Heart right ventricle (tissue), 16 donors: ENCODE measurements around the gene SRSF8. TPM values are rescaled to one million over a fixed set of nuclear protein-coding genes. Genes with fewer than 3 reads are reported as not detected.

ENCODE experiments used
- ATAC-seq, 8 donors: fragments of 200-7000 bp; cut with Tn5 transposase; one replicate each; pipeline ENCODE4 v1.9.1; 2020; ENCODE audit warnings: mild to moderate bottlenecking in 8 of 8, moderate library complexity in 8 of 8, moderate number of reproducible peaks in 1 of 8
- DNase-seq, 2 donors: peaks; one replicate each; pipeline ENCODE4 v3.0.0-alpha.2; 2020
- H3K27ac ChIP-seq, 10 donors: fragments of 200-600 bp; sonication (generic) in 2 of 10; one replicate each; pipeline versions ENCODE4 v1.5.0 to v1.8.0; 2020 to 2022; ENCODE audit warnings: mild to moderate bottlenecking in 3 of 10
- H3K27me3 ChIP-seq, 7 donors: fragments of 200-600 bp; one replicate each; pipeline ENCODE4 v1.8.0; 2021 to 2022; ENCODE audit warnings: mild to moderate bottlenecking in 2 of 7
- H3K36me3 ChIP-seq, 9 donors: fragments of 200-600 bp; sonication (generic) in 1 of 9; one replicate each; pipeline versions ENCODE4 v1.5.0 to v1.8.0; 2020 to 2022; ENCODE audit warnings: mild to moderate bottlenecking in 2 of 9
- H3K4me1 ChIP-seq, 9 donors: fragments of 200-600 bp; sonication (generic) in 1 of 9; one replicate each; pipeline versions ENCODE4 v1.5.0 to v1.8.0; 2020 to 2022; ENCODE audit warnings: mild to moderate bottlenecking in 4 of 9
- H3K4me3 ChIP-seq, 10 donors: fragments of 200-600 bp; sonication (generic) in 2 of 10; one replicate each; pipeline versions ENCODE4 v1.5.0 to v1.8.0; 2020 to 2022; ENCODE audit warnings: mild to moderate bottlenecking in 7 of 10, moderate library complexity in 2 of 10
- H3K9me3 ChIP-seq, 11 donors: fragments of 200-600 bp in 10 of 11; sonication (generic) in 2 of 11; one replicate each; pipeline versions ENCODE4 v1.5.0 to v1.8.0; 2013 to 2022; ENCODE audit warnings: mild to moderate bottlenecking in 2 of 11, control low read depth in 1 of 11, moderate library complexity in 1 of 11
- WGBS, 2 donors: extraction: QIAGEN DNeasy Blood & Tissue Kit; methylation state at CpG; one replicate each; pipeline ENCODE4 v1.1.7; 2013; ENCODE audit warnings: inconsistent platforms in 1 of 2; 5-methylcytosine and 5-hydroxymethylcytosine counted together
- intact Hi-C, 10 donors: fragments of 100-400 bp; cut with DNase I; formaldehyde crosslinking; loops; one replicate each; pipeline versions ENCODE4 v1.11.1 to v1.14.2; 2022
- polyA plus RNA-seq, 2 donors: library from polyadenylated mRNA; stranded (reverse); fragments of 200-250 nt; gene quantifications; one replicate each; pipeline ENCODE4 v1.2.3, GENCODE V29; 2013
- total RNA-seq, 10 donors: library from RNA; stranded (reverse); fragmentation: NEBNext Ultra II Directional in 3 of 10; extraction: Animal tissue kit (Norgen Biotek cat#: 25700) in 3 of 10; gene quantifications; one replicate each; pipeline versions ENCODE4 v1.2.1 to v1.2.4, GENCODE V29; 2021 to 2023
- TF ChIP-seq, protein P1 (sequence below), 9 donors: fragments of 200-600 bp; sonication (generic) in 2 of 9; IDR thresholded peaks; one replicate each; pipeline versions ENCODE4 v1.5.0 to v1.8.0; 2021 to 2022; ENCODE audit warnings: antibody characterized with exemption in 9 of 9, mild to moderate bottlenecking in 5 of 9, moderate library complexity in 1 of 9
- donor health status: Arrhythmogenic right ventricular cardiomyopathy.
- donor health status: ischemic (EF 13 %, LVEDD 7.1; RV severe dilation, severe dysfunction).
- donor health status: healthy with polysubstance abuse.
- donor health status: DM: no; HTN: yes; CAD: no.
- donor health status: DM: no; HTN: no; CAD: no.
- donor health status: ischemic (EF 25% LVEDD 6.9; RV normal size, moderate dysfunction).
- donor health status: ischemic (EF 25% LVEDD 5.7; RV mildly dilated, moderate dysfunction).
- donor health status: healthy.
- donor health status: DM: yes; HTN: yes; CAD: no.
- donor health status: Ischemic cardiomyopathy.
- donor health status: ischemic (EF 35%, LVEDD 5.7; RV mildly dilated, moderate dysfunction).
- donor health status: nonischemic (EF 11% LVEDD 7.7; RV severe dilation, severe dysfunction).
- donor health status: DM: yes; HTN: yes; CAD: no.
- donor health status: PGD.
- donor health status: ischemic (EF 29% LVEDD 5.4; RV normal size, mild dysfunction).
- donor health status: nonischemic (EF 23%, LVEDD 6.1; RV moderate dilation, normal function).

Gene SRSF8
- total and polyA plus RNA-seq, 12 donors, result 17.1 to 28.0 (median 20.8) TPM

DNA sequence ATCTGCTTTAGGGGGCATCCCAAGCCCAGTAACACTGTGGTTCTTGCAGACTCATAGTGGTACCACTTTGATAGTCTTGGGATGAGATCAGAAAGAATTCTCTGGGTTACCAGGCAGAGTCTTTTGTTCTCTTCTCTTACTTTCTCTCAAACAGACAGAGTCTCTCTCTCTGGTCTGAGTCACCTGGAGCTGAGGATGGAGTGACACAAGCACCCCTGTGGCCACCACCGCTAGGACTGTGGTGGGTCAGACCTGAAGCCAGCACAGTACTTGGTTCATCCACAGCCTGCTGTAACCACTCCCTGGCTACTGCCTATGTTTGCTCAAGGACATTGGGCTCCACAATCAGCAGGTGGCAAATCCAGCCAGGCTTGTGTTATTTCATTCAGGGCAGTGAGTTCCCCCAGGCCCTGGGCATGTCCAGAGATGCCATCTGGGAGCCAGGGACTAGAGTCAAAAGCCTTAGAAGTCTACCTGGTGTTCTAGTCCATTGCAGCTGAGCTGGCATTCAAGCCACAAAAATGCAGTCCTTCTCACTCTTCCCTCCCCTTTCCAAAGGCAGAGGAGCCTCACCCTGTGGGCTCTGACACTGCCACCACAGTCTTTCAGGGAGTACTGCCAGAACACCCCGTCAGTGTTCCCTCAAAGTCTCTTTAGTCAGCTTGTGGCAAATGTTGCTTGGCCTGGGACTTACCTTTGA is 52.8 kb downstream of the SRSF8 start:
- intact Hi-C loops, result no loop called here
- no peaks in the 10 kb centered on the region for H3K27me3 ChIP-seq
- DNase-seq (no peak), ATAC-seq (no peak)
- H3K9me3 ChIP-seq, result peaks cover 0 to 11% (median 0%) of the 10 kb centered on the region in 11 donors
- no peak overlapping the region for H3K27ac ChIP-seq
- WGBS, 2 donors, result 90 to 93% methylated on average over 2 of the region's 2 CpGs
- no peaks in the 10 kb centered on the region for H3K36me3 ChIP-seq
- TF ChIP-seq, protein P1, sequence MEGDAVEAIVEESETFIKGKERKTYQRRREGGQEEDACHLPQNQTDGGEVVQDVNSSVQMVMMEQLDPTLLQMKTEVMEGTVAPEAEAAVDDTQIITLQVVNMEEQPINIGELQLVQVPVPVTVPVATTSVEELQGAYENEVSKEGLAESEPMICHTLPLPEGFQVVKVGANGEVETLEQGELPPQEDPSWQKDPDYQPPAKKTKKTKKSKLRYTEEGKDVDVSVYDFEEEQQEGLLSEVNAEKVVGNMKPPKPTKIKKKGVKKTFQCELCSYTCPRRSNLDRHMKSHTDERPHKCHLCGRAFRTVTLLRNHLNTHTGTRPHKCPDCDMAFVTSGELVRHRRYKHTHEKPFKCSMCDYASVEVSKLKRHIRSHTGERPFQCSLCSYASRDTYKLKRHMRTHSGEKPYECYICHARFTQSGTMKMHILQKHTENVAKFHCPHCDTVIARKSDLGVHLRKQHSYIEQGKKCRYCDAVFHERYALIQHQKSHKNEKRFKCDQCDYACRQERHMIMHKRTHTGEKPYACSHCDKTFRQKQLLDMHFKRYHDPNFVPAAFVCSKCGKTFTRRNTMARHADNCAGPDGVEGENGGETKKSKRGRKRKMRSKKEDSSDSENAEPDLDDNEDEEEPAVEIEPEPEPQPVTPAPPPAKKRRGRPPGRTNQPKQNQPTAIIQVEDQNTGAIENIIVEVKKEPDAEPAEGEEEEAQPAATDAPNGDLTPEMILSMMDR (IDR thresholded peaks at IDR 0.05), result no peak
- peaks cover 0 to 23% (median 0%) of the 10 kb centered on the region in 9 donors for H3K4me1 ChIP-seq
- no peak overlapping the region for H3K4me3 ChIP-seq

Other genes starting within 250 kb of the SRSF8 start
- 10 to 100 TPM; 53.1 to 75.4 (median 67.3) TPM for gene CWC15, start 93.4 kb upstream of the SRSF8 start, total RNA-seq
- 100 to 1,000 TPM in 1 of 2 donors, 10 to 100 TPM in 1; 71.6 to 196 TPM for gene CWC15, start 93.4 kb upstream of the SRSF8 start, polyA plus RNA-seq
- 1 to 10 TPM in 6 of 10 donors, under 1 TPM in 4; 0.79 to 1.3 (median 1.0) TPM for gene KDM4D, start 93.2 kb upstream of the SRSF8 start, total RNA-seq
- gene KDM4D, start 93.2 kb upstream of the SRSF8 start, polyA plus RNA-seq, result under 1 TPM; 0.22 to 0.57 TPM
- not detected for gene KDM4E, start 41.7 kb upstream of the SRSF8 start, total RNA-seq
- gene KDM4E, start 41.7 kb upstream of the SRSF8 start, polyA plus RNA-seq, result not detected
- gene KDM4F, start 17.5 kb upstream of the SRSF8 start, total RNA-seq, result not detected
- gene KDM4F, start 17.5 kb upstream of the SRSF8 start, polyA plus RNA-seq, result not detected
- 10 to 100 TPM in 7 of 10 donors, 1 to 10 TPM in 3; 7.4 to 15.0 (median 12.3) TPM for gene ENDOD1, start 22.9 kb downstream of the SRSF8 start, total RNA-seq
- gene ENDOD1, start 22.9 kb downstream of the SRSF8 start, polyA plus RNA-seq, result 1 to 10 TPM; 3.7 to 9.9 TPM
- gene SESN3, start 164.3 kb downstream of the SRSF8 start, total RNA-seq, result 10 to 100 TPM in 6 of 10 donors, 1 to 10 TPM in 4; 2.6 to 15.4 (median 10.2) TPM
- gene SESN3, start 164.3 kb downstream of the SRSF8 start, polyA plus RNA-seq, result 1 to 10 TPM in 1 of 2 donors, under 1 TPM in 1; 0.65 to 1.4 TPM